OCI-LY7 (cell line): ENCODE measurements around the gene WDR91. TPM values are rescaled to one million over a fixed set of nuclear protein-coding genes. Genes with fewer than 3 reads are reported as not detected.

Experiments
- BruUV-seq: library from RNA; stranded (reverse); fragments of 400-500 nt; replicated peaks from 2 replicates; lab custom pipeline; 2021; lab: Mats Ljungman, UMichigan
- CTCF ChIA-PET: fragments of 300-600 bp; sonication (Branson Sonifier 250); formaldehyde crosslinking; loops from one replicate; lab custom pipeline; 2022; ENCODE audit warnings: antibody characterized with exemption; ENCODE audit not compliant: unreplicated experiment; lab: Charles Lee
- POLR2A ChIA-PET: fragments of 300-600 bp; sonication (Branson Sonifier 250); formaldehyde crosslinking; loops from one replicate; lab custom pipeline; 2022; ENCODE audit warnings: antibody characterized with exemption; lab: Charles Lee
- DNase-seq: peaks from one replicate; pipeline ENCODE4 v3.0.0-alpha.2; 2015; ENCODE audit warnings: low spot score
- H2AFZ ChIP-seq: fragments of 200-600 bp; sonication (generic), shearing (Covaris generic); 2 replicates; pipeline ENCODE4 v1.6.1; 2014; ENCODE audit warnings: mild to moderate bottlenecking, antibody characterized with exemption, low read length, moderate library complexity
- H3K27ac ChIP-seq: fragments of 200-600 bp; sonication (generic); 2 replicates; pipeline ENCODE4 v1.5.1; 2014; ENCODE audit warnings: mixed run types, low read depth, mild to moderate bottlenecking, moderate library complexity, low read length, inconsistent platforms; ENCODE audit not compliant: poor library complexity, severe bottlenecking
- H3K36me3 ChIP-seq: fragments of 200-600 bp; sonication (generic); 2 replicates; pipeline ENCODE4 v1.6.1; 2014; ENCODE audit warnings: mild to moderate bottlenecking, antibody characterized with exemption, low read length, moderate library complexity, mixed read lengths; ENCODE audit not compliant: insufficient read depth
- H3K4me1 ChIP-seq: fragments of 200-600 bp; sonication (generic); 2 replicates; pipeline ENCODE4 v1.5.1; 2014; ENCODE audit warnings: mild to moderate bottlenecking, low read length; ENCODE audit not compliant: insufficient read depth, poor library complexity, severe bottlenecking
- H3K4me2 ChIP-seq: fragments of 200-600 bp; sonication (generic); 2 replicates; pipeline ENCODE4 v1.6.1; 2014; ENCODE audit warnings: mild to moderate bottlenecking, low read length
- H3K4me3 ChIP-seq: fragments of 200-600 bp; sonication (generic); 2 replicates; pipeline ENCODE4 v1.5.1; 2014; ENCODE audit warnings: mild to moderate bottlenecking, low read depth, low read length; ENCODE audit not compliant: poor library complexity, severe bottlenecking
- H3K79me2 ChIP-seq: fragments of 200-600 bp; sonication (generic); 2 replicates; pipeline ENCODE4 v1.6.1; 2016; ENCODE audit warnings: low read depth, mild to moderate bottlenecking, low read length, moderate library complexity, mixed read lengths; ENCODE audit not compliant: insufficient read depth
- H3K9me2 ChIP-seq: fragments of 200-600 bp; sonication (generic); 2 replicates; pipeline ENCODE4 v1.6.1; 2016; ENCODE audit warnings: mild to moderate bottlenecking, low read length, mixed read lengths; ENCODE audit not compliant: insufficient read depth
- H3K9me3 ChIP-seq: fragments of 200-600 bp; sonication (generic); 2 replicates; pipeline ENCODE4 v1.6.1; 2014; ENCODE audit warnings: mild to moderate bottlenecking, mixed run types, low read length, mixed read lengths
- H4K20me1 ChIP-seq: fragments of 200-600 bp; sonication (generic); 2 replicates; pipeline ENCODE4 v1.6.1; 2014; ENCODE audit warnings: mild to moderate bottlenecking, antibody characterized with exemption, low read length, moderate library complexity, mixed read lengths; ENCODE audit not compliant: insufficient read depth
- CTCF ChIP-seq: fragments of 200-600 bp; sonication (generic); conservative IDR thresholded peaks from 2 replicates; pipeline ENCODE4 v1.5.1; 2014; ENCODE audit warnings: mild to moderate bottlenecking, antibody characterized with exemption, low read length, moderate library complexity, mixed read lengths
- EZH2phosphoT487 ChIP-seq: fragments of 200-600 bp; sonication (generic); IDR thresholded peaks from 2 replicates; pipeline ENCODE4 v1.6.1; 2018; ENCODE audit warnings: low read depth, borderline replicate concordance, mild to moderate bottlenecking, mixed run types, antibody characterized with exemption, low read length, moderate library complexity, mixed read lengths
- intact Hi-C: fragments of 100-400 bp; cut with micrococcal nuclease; formaldehyde crosslinking; loops from one replicate; pipeline ENCODE4 v1.10.0; 2022; ENCODE audit not compliant: unreplicated experiment
- total RNA-seq, 2 experiments: library from RNA; depleted of rRNA in 1 of 2; stranded (reverse); fragments of >200 nt in 1 of 2; shearing (Covaris generic) in 1 of 2; gene quantifications; 2 replicates each; pipeline ENCODE4 v1.2.3, GENCODE V29; 2014 to 2022

The WDR91 gene
- total RNA-seq, 2 experiments from 2014 or later = 13.6 to 17.1 TPM

GRCh38 chr7:135169964-135170273 is 41.4 kb downstream of the WDR91 start:
- peak; percentile 69 for DNase-seq
- intact Hi-C loops = loop anchor here (1.0 to 10.0 kb wide), 6 partner anchors 41 to 812 kb away; partner anchors contain the start of genes AGBL3, AKR1B1, BPGM and WDR91
- Histone ChIP-seq H3K9me3 (no peaks in the 10 kb centered on the region), H3K4me2 (peak overlapping the region; percentile 98), H3K36me3 (peaks cover 41% of the 10 kb centered on the region), H3K9me2 (no peaks in the 10 kb centered on the region), H3K79me2 (peaks cover 16% of the 10 kb centered on the region; the same call in 1 of the 2 replicates), H3K4me3 (peak overlapping the region; percentile 76), H3K27ac (peak overlapping the region; percentile 82), H3K4me1 (peaks cover 32% of the 10 kb centered on the region), H4K20me1 (peaks cover 6% of the 10 kb centered on the region; the same call in 1 of the 2 replicates), H2AFZ (peak overlapping the region; percentile 31)
- no TSS peak for BruUV-seq
- ChIA-PET POLR2A (interaction anchor here (1.2 to 4.3 kb wide), 5 partner anchors 10 to 524 kb away, joined by 8 to 35 read pairs (median 12); partner anchors contain the start of genes AGBL3, BPGM and TMEM140), CTCF (interaction anchor here (0.6 to 1.2 kb wide), 2 partner anchors 9 to 183 kb away, joined by 3 to 6 read pairs; no protein-coding TSS in a partner anchor)
- TF ChIP-seq EZH2phosphoT487 (no peak), CTCF (no peak)

GRCh38 chr7:135169141-135169963 is 42.0 kb downstream of the WDR91 start:
- TF ChIP-seq CTCF (peak; percentile 86), EZH2phosphoT487 (no peak)
- Histone ChIP-seq H3K9me3 (no peaks in the 10 kb centered on the region), H3K9me2 (no peaks in the 10 kb centered on the region), H3K4me2 (peak overlapping the region; percentile 98), H2AFZ (peak overlapping the region; percentile 31; the same call in 1 of the 2 replicates), H4K20me1 (peaks cover 6% of the 10 kb centered on the region; the same call in 1 of the 2 replicates), H3K4me1 (peaks cover 32% of the 10 kb centered on the region), H3K79me2 (peaks cover 16% of the 10 kb centered on the region; the same call in 1 of the 2 replicates), H3K36me3 (peaks cover 46% of the 10 kb centered on the region), H3K4me3 (peak overlapping the region; percentile 76), H3K27ac (peak overlapping the region; percentile 82)
- DNase-seq = peak; percentile 75
- intact Hi-C loops = no loop called here
- ChIA-PET CTCF (interaction anchor here (0.8 to 1.2 kb wide), 2 partner anchors 8 to 183 kb away, joined by 4 to 6 read pairs; partner anchors contain the start of gene AGBL3), POLR2A (interaction anchor here (0.8 to 4.3 kb wide), 7 partner anchors 9 to 523 kb away, joined by 3 to 35 read pairs (median 9); partner anchors contain the start of genes AGBL3, BPGM and TMEM140)
- BruUV-seq = TSS peak; percentile 66
